ENCODE measurements around the gene NFATC2. TPM values are rescaled to one million over a fixed set of nuclear protein-coding genes. Genes with fewer than 3 reads are reported as not detected.
A peak's percentile ranks its signal among the peaks of the same experiment; 100 is the strongest.

The NFATC2 gene
- total and polyA plus RNA-seq, 2 of the 8 experiments (the other 6 are each of a cell fraction or from before 2014, with no cell fraction given): 0.27 to 0.91 TPM

DNA sequence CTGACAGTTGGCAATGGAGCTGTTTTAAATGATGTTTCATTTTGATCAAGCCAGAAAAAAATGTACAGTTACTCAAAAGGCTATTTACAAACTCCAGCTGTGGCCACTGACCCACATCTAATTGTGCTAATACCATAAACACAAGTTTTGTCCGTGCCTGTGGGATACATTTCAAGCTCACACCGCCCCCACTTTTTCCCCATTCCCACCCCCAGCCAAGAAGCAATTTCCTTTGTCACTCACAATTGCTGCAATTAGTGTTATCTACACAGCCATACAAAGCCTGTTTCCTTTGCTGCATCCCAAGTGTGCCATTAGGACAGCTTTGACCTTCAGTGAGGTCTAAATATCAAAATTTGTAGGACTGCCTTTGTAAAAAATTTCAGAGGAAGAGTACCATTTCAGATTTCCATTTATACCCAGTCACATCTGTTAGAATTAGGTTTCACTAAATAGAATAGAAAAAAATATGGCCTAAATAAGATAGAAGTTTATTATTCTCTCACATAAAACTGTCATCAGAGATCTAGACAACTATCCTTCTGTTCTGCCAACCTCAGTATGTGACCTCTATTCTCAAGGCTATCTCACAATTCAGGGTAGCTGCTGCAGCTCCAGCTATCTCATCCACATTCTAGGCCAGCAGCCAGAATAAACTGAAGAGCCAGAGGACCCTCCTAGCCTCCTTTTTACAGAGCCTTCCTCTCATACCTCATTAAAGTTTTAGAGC is 202.6 kb downstream of the NFATC2 start:
- Histone ChIP-seq H2BK12ac (ENCODE audit: low read depth, low read length) (no peak overlapping the region), H3K27me3 (replicated peaks in 1 of 4; ENCODE audit: control insufficient read depth in 3 of 4, extremely low read depth in 1 of 4, insufficient read depth in 3 of 4, low read length in 3 of 4) (no peaks in the 10 kb centered on the region), H4K5ac (ENCODE audit: insufficient read length, low read depth, low read length) (no peak overlapping the region), H3K56ac (replicated peaks; ENCODE audit: insufficient read length, low read depth, low read length) (no peak overlapping the region), H2AK5ac (ENCODE audit: low read depth, low read length) (no peak overlapping the region), H3K27ac (ENCODE audit: low read depth, low read length) (no peak overlapping the region), H3K79me1 (ENCODE audit: low read depth, low read length) (no peaks in the 10 kb centered on the region), H4K91ac (replicated peaks; ENCODE audit: insufficient read length, low read length) (no peak overlapping the region), H3K4me3 (ENCODE audit: extremely low read depth in 1 of 4, insufficient read depth in 2 of 4, low read depth in 3 of 4, low read length in 4 of 4) (no peak overlapping the region), H4K20me1 (replicated peaks in 1 of 2; ENCODE audit: control insufficient read depth in 1 of 2, insufficient read depth in 2 of 2, low read length in 2 of 2) (no peaks in the 10 kb centered on the region), H3K23me2 (ENCODE audit: low read depth, low read length) (no peaks in the 10 kb centered on the region), H3K9ac (replicated peaks in 1 of 4; ENCODE audit: extremely low read depth in 1 of 4, low read depth in 3 of 4, low read length in 3 of 4) (no peak overlapping the region), H3K4ac (replicated peaks; ENCODE audit: insufficient read length, low read depth, low read length) (no peak overlapping the region), H3K18ac (ENCODE audit: extremely low read depth, low read length) (no peak overlapping the region), H2BK5ac (ENCODE audit: low read depth, low read length) (no peak overlapping the region), H2AFZ (ENCODE audit: low read length) (no peak overlapping the region), H3K4me2 (ENCODE audit: insufficient read depth in 1 of 2, low read depth in 2 of 2, low read length in 2 of 2) (no peak overlapping the region), H3K14ac (ENCODE audit: insufficient read length) (no peak overlapping the region), H3K79me2 (ENCODE audit: control insufficient read depth in 1 of 2, insufficient read depth in 2 of 2, low read length in 2 of 2) (no peaks in the 10 kb centered on the region), H3K36me3 (ENCODE audit: control insufficient read depth in 2 of 4, insufficient read depth in 4 of 4, low read length in 3 of 4) (no peaks in the 10 kb centered on the region), H4K8ac (ENCODE audit: extremely low read depth, insufficient read depth, low read length) (no peak overlapping the region), H3K4me1 (replicated peaks in 1 of 4; ENCODE audit: control insufficient read depth in 3 of 4, insufficient read depth in 4 of 4, low read length in 3 of 4) (no peaks in the 10 kb centered on the region), H3K23ac (ENCODE audit: insufficient read length) (no peak overlapping the region), H2BK20ac (ENCODE audit: low read length) (no peak overlapping the region), H2BK15ac (ENCODE audit: low read length) (no peak overlapping the region), H2BK120ac (replicated peaks; ENCODE audit: low read depth, low read length) (no peak overlapping the region), H3K9me3 (ENCODE audit: insufficient read depth in 2 of 2, low read depth in 1 of 2, low read length in 1 of 2) (no peaks in the 10 kb centered on the region)
- FAIRE-seq: no peak
- TF ChIP-seq KDM1A (IDR thresholded peaks at IDR 0.05; ENCODE audit: borderline replicate concordance, low read length): 0 out of 2 replicates have a peak, but pooled peaks have one; percentile 16
- no peak for TF ChIP-seq TCF12 (IDR thresholded peaks at IDR 0.05; ENCODE audit: low read depth, low read length)
- WGBS, 2 experiments (ENCODE audit: extremely low coverage in 1 of 2, insufficient coverage in 1 of 2, insufficient read length in 1 of 2, insufficient replicate concordance in 2 of 2, low coverage in 1 of 2, low lambda C conversion rate in 2 of 2, missing lambda C conversion rate in 1 of 2): 100% methylated on average over 2 of the region's 2 CpGs; no CpG with 5 or more reads in 1 of the 2 experiments
- no peak for DNase-seq (ENCODE audit: low read depth in 1 of 2, low spot score in 2 of 2)
- CTCF ChIA-PET (ENCODE audit: partially characterized antibody): interaction anchor here (0.6 to 2.0 kb wide), 9 partner anchors 14 to 358 kb away, joined by 3 to 15 read pairs (median 4); no protein-coding TSS in a partner anchor
- POLR2A ChIA-PET (ENCODE audit: partially characterized antibody): no interaction called here
